Measurements from ENCODE around the gene RECQL5. TPM values are rescaled to one million over a fixed set of nuclear protein-coding genes. Genes with fewer than 3 reads are reported as not detected.

Gene RECQL5
- polyA plus RNA-seq, 2 of the 4 experiments (the other 2 are of a cell fraction) = 22.7 to 39.9 TPM

DNA sequence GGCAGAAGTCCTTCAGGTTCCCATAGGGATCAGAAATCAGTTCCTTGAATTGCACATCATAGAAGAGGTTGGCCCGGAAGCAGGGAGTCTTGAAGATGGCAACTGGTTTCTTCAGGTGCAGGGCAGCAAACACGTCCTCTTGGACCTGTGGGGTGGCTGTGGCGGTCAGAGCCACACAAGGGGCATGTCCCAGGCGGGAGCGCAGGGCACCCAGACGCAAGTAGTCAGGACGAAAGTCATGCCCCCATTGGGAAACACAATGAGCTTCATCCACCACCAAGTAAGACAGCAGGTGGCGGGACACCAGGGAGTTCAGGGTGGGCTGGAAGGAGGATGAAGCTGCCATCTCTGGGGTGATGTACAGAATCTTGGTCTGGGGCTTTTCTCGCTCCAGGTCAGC is 4.4 kb downstream of the RECQL5 start (continued):
- TF ChIP-seq HOXB5 (CRISPR knock-in tag; IDR thresholded peaks at IDR 0.05) = no peak
- no peak for TF ChIP-seq JUN (IDR thresholded peaks at IDR 0.05)

DNA sequence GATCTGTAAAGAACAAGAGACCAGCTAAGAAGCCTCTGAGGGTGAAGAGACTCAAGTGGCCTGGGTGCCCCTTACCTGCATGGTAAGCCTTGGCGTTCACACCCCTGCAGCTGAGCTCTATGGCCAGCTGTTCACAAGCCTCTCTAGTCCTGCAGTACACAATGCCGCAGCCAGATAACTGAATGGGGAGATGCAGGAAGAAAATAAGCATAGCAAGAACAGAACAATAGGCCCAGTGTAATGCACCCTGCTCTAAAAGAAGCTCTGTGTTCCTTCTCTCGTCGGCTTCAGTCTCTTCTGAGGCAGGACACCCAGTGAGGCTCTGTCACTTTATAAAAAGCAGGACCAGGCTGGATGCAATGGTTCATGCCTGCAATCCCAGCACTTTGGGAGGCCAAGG is 5.4 kb downstream of the RECQL5 start:
- DNase-seq (ENCODE audit: low read depth in 1 of 2, low spot score in 1 of 2) (no peak), FAIRE-seq (no peak), ATAC-seq (no peak)
- H3K9me3 ChIP-seq = no peaks in the 10 kb centered on the region
- no peak overlapping the region for H3K27ac ChIP-seq
- POLR2A ChIA-PET = no interaction called here
- CTCF ChIA-PET = interaction anchor here (0.9 to 50.8 kb wide), 8 partner anchors 12 to 165 kb away, joined by 3 to 2254 read pairs (median 16); partner anchors contain the start of genes GALK1 and SMIM5
- 93% methylated on average over 4 of the region's 4 CpGs for WGBS (ENCODE audit: missing lambda C conversion rate)
- H3K4me1 ChIP-seq = peaks cover 7% of the 10 kb centered on the region
- no peak for TF ChIP-seq HEYL (CRISPR knock-in tag; IDR thresholded peaks at IDR 0.05)
- H3K4me2 ChIP-seq = no peak overlapping the region
- H3K4me3 ChIP-seq = no peak overlapping the region

DNA sequence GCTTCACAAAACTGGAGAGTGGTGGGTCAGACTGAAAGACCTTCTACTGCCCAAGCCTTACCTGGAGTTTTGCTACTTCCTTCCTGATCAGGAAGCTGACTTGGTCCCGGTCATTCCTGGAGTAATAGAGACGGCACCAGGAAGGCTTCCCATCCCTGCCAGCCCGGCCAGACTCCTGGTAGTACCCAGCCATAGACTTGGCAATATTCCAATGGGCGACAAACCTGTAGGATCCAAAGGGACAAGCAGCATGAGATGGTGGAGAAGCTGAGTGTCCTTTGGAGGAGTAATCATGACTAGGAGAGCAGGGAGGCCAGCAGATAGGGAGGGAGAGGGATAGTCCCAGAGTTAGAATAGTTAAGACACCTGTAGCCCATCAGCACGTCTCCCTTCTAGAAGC is 8.7 kb downstream of the RECQL5 start:
- CTCF ChIA-PET = interaction anchor here (0.8 to 51.3 kb wide), 9 partner anchors 12 to 87 kb away, joined by 3 to 2254 read pairs (median 15); partner anchors contain the start of genes GALK1, MYO15B, RECQL5 and SAP30BP
- POLR2A ChIA-PET = interaction anchor here (0.7 kb wide), 2 partner anchors 9 to 78 kb away, joined by 6 to 7 read pairs; no protein-coding TSS in a partner anchor
- FAIRE-seq = no peak
- H3K4me3 ChIP-seq = no peak overlapping the region
- TF ChIP-seq REST (IDR thresholded peaks at IDR 0.05) (no peak), PBX3 (IDR thresholded peaks at IDR 0.05) (no peak), FOSL2 (IDR thresholded peaks at IDR 0.05) (no peak), FOSL2 (CRISPR knock-in tag; IDR thresholded peaks at IDR 0.05) (no peak), TP53 (CRISPR knock-in tag; IDR thresholded peaks at IDR 0.05) (no peak), RARB (CRISPR knock-in tag; IDR thresholded peaks at IDR 0.05) (no peak), CBX8 (IDR thresholded peaks at IDR 0.05) (no peak), MYC (IDR thresholded peaks at IDR 0.05; ENCODE audit: borderline replicate concordance, low read length) (no peak), HEYL (CRISPR knock-in tag; IDR thresholded peaks at IDR 0.05) (no peak)
- TF ChIP-seq, protein P1, sequence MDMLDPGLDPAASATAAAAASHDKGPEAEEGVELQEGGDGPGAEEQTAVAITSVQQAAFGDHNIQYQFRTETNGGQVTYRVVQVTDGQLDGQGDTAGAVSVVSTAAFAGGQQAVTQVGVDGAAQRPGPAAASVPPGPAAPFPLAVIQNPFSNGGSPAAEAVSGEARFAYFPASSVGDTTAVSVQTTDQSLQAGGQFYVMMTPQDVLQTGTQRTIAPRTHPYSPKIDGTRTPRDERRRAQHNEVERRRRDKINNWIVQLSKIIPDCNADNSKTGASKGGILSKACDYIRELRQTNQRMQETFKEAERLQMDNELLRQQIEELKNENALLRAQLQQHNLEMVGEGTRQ (IDR thresholded peaks at IDR 0.05) = no peak
- ATAC-seq = no peak
- no peaks in the 10 kb centered on the region for H3K4me1 ChIP-seq
- no peak overlapping the region for H3K27ac ChIP-seq
- no peaks in the 10 kb centered on the region for H3K9me3 ChIP-seq
- WGBS (ENCODE audit: missing lambda C conversion rate) = 91% methylated on average over 5 of the region's 5 CpGs
- DNase-seq (ENCODE audit: low read depth in 1 of 2, low spot score in 1 of 2) = no peak
- no peak overlapping the region for H3K4me2 ChIP-seq

DNA sequence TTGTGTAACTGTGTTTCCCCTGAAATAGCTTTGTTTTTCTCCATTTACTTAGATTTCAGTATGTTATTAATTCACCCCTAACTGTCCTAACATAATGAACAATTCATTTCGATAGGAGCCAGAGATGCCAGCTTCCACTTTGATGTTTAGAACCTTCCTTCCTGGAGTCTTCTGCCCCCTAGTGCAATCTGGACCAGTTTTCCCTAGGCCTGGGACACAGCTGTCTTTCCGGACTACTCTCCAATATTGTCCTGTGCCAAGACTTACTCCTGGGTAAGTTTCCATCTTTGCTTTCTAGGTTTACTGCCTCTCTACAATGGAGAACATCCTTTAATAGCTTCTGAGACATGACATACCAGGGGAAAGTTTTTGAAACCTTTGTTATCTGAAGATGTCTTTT is 12.8 kb downstream of the RECQL5 start:
- DNase-seq (ENCODE audit: low read depth in 1 of 2, low spot score in 1 of 2) = peak in 1 of 2 experiments; percentile 60
- CTCF ChIA-PET = interaction anchor here (0.6 to 51.3 kb wide), 16 partner anchors 8 to 227 kb away, joined by 3 to 2254 read pairs (median 4); partner anchors contain the start of genes GALK1, ITGB4, RECQL5 and SAP30BP
- H3K4me2 ChIP-seq = no peak overlapping the region
- H3K9me3 ChIP-seq = no peaks in the 10 kb centered on the region
- H3K4me3 ChIP-seq = no peak overlapping the region
- TF ChIP-seq RAD21 (conservative IDR thresholded peaks at IDR 0.05 in 1 of 2, IDR thresholded peaks at IDR 0.05 in 1 of 2) (peak; percentile 40 to 66; a peak in 4 of 5 replicates), SMC3 (IDR thresholded peaks at IDR 0.05) (peak; percentile 32; the same call in 1 of the 3 replicates), FOSB (CRISPR knock-in tag; IDR thresholded peaks at IDR 0.05) (no peak), CHD4 (IDR thresholded peaks at IDR 0.05; ENCODE audit: borderline replicate concordance) (no peak)
- TF ChIP-seq, protein P2, sequence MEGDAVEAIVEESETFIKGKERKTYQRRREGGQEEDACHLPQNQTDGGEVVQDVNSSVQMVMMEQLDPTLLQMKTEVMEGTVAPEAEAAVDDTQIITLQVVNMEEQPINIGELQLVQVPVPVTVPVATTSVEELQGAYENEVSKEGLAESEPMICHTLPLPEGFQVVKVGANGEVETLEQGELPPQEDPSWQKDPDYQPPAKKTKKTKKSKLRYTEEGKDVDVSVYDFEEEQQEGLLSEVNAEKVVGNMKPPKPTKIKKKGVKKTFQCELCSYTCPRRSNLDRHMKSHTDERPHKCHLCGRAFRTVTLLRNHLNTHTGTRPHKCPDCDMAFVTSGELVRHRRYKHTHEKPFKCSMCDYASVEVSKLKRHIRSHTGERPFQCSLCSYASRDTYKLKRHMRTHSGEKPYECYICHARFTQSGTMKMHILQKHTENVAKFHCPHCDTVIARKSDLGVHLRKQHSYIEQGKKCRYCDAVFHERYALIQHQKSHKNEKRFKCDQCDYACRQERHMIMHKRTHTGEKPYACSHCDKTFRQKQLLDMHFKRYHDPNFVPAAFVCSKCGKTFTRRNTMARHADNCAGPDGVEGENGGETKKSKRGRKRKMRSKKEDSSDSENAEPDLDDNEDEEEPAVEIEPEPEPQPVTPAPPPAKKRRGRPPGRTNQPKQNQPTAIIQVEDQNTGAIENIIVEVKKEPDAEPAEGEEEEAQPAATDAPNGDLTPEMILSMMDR (IDR thresholded peaks at IDR 0.05) = peak; percentile 52
- no peak overlapping the region for H3K27ac ChIP-seq
- WGBS (ENCODE audit: missing lambda C conversion rate) = 26% methylated on average over 2 of the region's 2 CpGs
- H3K4me1 ChIP-seq = no peaks in the 10 kb centered on the region
- POLR2A ChIA-PET = interaction anchor here (1.1 to 1.8 kb wide), 5 partner anchors 9 to 126 kb away, joined by 3 to 5 read pairs (median 4); partner anchors contain the start of genes RECQL5, SAP30BP and SMIM5
- ATAC-seq = peak; percentile 77 to 85
- peak; percentile 91 for FAIRE-seq

All from A549 (cell line).